RKO (cell line): ENCODE measurements around the gene SERTM2.
"Not testable (repeated sequence)": the region's sequence is repeated elsewhere in the genome, so short reads cannot be mapped to it uniquely, and the experiment has no call there.

Experiments used
- DNase-seq: peaks from one replicate; pipeline ENCODE4 v3.0.0-alpha.2; 2016; ENCODE audit warnings: low spot score

Gene SERTM2

DNA sequence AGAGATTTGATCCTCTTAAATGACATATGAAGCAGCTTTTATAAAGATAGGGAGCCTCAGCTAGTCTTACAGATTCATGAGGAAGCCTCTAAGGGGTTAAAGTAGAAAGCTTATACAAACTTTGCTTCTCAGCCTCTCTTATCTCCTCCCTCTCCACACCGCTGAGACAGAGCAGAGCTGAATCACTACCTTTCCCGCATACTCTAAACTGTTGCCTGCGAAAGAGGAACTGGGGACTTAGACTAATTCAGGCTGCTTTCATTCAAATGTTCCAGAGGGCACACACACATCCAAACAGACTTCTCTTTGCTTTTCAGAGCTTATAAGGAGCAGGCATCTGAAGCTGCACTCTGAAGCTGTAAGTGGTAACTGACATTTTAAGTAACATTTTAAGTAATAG is at the start of gene SERTM2:
Gene SERTM2, plus strand, starts transcription at position 169 of the 400 bp plus-strand sequence. CDS start 7,213 bp downstream, outside the sequence.
- DNase-seq, result no peak

DNA sequence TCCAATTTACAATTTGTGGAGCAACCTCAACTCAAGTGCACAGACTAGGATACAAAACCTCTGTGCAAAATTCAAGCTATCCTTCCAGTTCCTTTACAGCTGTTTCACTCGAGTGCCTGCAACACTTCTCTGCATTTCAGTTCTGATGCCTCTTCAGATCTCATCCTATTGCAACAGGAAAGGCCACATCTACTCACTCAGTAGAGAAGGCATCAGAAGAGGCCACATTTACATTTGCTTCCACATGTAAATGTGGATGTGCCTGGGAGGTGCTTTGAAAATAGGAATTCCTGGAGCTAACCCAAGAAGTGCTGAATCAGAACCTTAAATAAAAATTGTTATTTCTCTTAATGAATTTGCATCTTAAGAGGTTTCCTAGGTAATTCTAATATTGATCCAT is 45.8 kb upstream of the SERTM2 start:
- no peak for DNase-seq

GRCh38 chrX:111467896-111468295 is 43.5 kb upstream of the SERTM2 start:
- no peak for DNase-seq

GRCh38 chrX:111470681-111471403 is 40.6 kb upstream of the SERTM2 start:
- DNase-seq, result no peak

GRCh38 chrX:111481896-111482295 is 29.5 kb upstream of the SERTM2 start:
- no peak for DNase-seq

- no peak for DNase-seq
Observed at GRCh38 chrX:111483135-111483534, 28.3 kb upstream of the SERTM2 start.

GRCh38 chrX:111483881-111484280 is 27.6 kb upstream of the SERTM2 start:
- DNase-seq, result no peak

- no peak for DNase-seq
Observed at GRCh38 chrX:111490688-111491087, 20.8 kb upstream of the SERTM2 start.

GRCh38 chrX:111492085-111492484 is 19.4 kb upstream of the SERTM2 start:
- no peak for DNase-seq

DNA sequence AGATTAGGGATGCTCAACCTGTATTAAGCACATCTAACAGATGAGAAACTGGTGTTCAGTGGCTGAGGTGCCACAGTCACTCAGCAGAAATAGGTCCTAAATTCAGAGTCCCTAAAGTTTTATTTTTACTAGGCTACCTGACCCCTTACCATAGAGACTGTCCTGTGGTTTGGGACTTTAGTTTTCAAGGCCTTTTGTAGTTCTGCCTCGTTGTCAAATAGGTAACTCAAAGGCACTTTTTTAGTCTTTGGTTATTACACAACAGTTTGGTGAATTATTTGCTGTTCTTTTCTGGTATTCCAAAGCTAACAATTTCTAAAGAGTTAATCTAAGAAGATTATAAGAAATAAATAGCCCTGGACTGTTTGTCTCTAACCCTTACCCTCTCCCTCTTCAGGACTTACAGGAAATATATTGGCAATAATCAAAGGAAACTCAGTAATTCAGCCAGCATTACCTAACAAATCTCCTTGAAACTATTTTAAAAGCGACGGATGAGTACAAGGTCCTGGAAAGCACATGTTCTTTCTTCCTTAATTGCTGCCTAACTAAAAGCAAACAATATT is 12.8 kb upstream of the SERTM2 start:
- DNase-seq, result no peak

GRCh38 chrX:111503485-111503993 is 7.9 kb upstream of the SERTM2 start:
- DNase-seq, result no peak

DNA sequence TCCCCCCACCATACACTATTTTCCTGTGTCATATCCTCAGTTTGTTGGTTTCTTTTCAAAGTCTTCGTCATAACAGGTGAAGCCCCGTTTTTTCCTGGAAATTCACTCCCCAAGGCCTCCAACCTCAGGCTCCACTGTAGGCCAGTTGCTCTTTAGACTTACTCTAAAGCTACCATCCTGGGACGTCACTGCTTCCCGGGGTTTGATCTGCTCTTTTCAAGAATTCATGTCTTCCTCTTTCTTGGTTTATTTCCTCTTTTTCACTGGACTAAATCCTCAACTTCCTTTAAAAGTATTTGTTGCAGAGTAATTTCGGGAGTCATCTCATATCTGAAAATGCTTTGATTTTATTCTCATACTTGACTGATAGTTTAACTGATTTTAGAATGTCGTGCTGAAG is 6.5 kb upstream of the SERTM2 start:
- DNase-seq, result no peak

DNA sequence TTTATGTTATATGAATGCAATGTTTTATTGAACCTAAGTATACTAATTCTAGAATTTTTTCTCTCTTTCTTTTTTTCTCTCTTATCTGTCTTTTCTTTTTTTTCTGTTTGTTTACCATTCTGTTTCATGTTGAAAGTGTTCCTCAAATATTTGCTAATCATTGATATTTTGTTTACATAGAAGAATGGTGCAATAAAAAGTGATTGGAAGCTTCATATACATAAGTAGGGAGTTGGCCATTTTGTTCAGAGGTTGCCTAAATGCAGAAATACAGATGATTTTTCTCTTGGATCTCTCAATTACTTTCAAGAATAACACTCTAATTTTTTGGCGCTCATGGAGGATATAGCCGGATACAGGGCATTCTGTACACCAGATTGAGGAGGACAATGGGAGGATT is 5.7 kb upstream of the SERTM2 start:
- DNase-seq, result no peak

DNA sequence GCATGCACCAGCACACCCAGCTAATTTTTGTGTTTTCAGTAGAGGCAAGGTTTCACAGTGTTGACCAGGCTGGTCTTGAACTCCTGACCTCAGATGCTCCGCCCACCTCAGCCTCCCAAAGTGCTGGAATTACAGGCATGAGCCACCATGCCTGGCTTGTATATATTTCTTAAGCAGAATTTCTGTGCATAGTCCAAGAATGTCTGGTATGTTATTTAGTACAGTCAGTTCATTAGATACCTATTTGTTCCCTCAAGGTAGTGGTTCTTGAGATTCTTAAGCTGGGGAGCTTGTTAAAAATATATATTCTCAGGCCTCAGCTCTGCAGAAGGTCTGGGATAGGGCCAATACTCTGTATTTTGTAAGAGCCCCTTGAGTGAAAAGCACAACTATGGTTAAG is 4.6 kb upstream of the SERTM2 start:
- no peak for DNase-seq

DNA sequence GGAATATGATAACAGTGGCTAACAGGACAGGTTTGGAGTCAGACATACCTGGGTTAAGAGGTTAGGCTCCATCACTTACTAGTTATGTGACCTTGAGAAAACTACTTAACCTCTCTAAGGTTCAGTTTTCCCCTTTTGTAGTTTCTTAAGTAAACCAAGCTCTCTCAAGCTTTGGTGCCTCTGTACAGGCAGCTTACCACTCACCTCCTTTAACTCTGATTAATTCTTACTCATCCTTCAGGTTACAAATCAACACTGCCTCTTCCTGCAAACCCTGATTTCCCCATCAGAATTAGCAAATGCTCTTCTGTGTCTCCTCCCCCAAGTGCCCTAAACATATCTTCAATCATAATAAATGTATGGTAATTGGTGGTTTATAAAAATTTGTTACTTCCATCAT is 3.5 kb upstream of the SERTM2 start:
- peak; percentile 11 for DNase-seq

DNA sequence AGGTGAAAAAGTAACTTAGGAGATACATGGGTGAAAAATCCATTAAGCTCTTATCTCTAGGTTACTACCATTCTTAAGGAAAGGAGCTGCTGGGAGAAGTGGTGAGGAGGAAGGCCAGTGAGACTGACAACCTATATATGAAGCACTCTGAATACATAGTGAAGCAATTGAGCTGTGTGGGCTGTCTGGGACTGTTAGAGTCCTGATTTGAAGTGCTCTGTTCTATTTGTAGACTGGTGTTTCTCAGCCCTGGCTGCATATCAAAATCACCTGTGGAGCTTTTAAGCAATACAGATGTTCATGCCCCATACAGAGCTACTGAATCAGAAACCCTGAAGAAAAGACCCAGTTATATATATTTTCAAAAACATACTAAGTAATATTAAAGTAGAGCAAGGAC is 3.9 kb downstream of the SERTM2 start:
- no peak for DNase-seq

GRCh38 chrX:111518667-111519066 is 7.2 kb downstream of the SERTM2 start:
- no peak for DNase-seq

DNA sequence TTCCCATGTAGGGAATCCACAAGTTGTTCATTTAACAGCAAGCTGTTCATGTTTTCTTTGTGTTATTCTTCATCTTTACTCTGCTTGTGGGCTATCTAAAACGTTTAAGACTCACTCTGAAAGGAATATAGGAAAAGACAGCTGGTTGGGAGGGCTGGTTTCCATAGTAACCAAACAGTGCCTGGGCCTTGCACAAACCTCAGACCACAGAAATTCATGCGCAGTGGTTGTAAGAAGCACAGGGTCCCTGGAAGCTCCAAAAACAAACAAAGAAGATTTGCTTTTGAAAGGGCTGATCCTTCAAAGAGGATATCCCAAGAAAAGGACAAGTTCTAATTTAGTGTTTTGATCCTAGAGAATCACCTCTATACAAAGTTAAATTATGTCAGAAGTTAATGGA is 7.8 kb downstream of the SERTM2 start:
- no peak for DNase-seq

GRCh38 chrX:111520506-111520905 is 9.1 kb downstream of the SERTM2 start:
- no peak for DNase-seq

DNA sequence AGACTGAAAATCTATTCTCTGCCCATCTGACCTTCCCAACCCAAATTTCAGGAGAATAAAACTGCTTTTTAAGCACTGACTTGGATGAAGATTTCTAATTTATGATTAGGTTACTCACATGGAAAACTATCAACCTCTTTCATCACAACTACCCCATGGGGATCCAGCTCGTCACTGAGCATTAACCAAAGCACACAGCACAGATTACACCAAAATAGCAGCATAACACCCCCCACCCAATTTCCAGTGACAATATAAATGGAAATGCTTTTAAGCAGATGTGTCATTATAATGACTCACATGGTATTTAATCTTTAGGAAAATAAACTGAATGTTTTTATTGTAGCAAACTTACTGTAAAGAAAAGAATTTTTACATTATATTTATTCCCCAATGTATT is 9.7 kb downstream of the SERTM2 start:
- DNase-seq, result no peak

DNA sequence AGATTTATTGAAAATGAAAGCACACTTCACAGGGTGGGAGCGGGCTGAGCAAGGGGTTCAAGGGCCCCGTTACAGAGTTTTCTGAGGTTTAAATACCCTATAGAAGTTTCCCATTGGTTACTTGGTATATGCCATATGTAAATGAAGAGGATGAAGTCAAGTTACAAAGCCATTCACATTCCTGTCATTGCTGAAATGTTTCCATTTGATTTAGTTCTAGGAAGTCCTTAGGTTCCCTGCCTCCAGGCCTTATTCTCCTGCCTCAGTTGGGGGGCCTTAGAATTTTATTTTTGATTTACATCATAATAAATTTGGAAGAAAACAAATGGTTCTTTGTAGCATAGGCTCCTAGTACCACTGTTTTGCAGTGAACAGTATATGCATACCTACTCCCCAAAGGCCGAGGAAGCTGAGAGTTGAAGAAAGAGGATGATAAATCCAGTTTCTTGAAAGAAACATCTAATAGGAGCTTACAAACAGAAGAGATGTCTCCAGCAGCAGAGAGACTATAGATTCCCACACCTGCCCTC is 31.8 kb downstream of the SERTM2 start:
- no peak for DNase-seq

DNA sequence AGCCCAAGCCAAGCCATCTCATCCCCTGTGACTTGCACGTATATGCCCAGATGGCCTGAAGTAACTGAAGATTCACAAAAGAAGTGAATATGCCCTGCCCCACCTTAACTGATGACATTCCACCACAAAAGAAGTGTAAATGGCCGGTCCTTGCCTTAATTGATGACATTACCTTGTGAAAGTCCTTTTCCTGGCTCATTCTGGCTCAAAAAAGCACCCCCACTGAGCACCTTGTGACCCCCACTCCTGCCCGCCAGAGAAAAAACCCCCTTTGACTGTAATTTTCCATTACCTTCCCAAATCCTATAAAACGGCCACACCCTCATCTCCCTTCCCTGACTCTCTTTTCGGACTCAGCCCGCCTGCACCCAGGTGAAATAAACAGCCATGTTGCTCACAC is 37.8 kb downstream of the SERTM2 start:
- not testable (repeated sequence) for DNase-seq

GRCh38 chrX:111555406-111555958 is 44.0 kb downstream of the SERTM2 start:
- no peak for DNase-seq
